NCI-H1092 (cell line): ENCODE measurements around the gene SPTB.

Experiments used
- DNase-seq: peaks from one replicate; lab custom pipeline; 2025; lab: John Stamatoyannopoulos, UW

The SPTB gene

DNA sequence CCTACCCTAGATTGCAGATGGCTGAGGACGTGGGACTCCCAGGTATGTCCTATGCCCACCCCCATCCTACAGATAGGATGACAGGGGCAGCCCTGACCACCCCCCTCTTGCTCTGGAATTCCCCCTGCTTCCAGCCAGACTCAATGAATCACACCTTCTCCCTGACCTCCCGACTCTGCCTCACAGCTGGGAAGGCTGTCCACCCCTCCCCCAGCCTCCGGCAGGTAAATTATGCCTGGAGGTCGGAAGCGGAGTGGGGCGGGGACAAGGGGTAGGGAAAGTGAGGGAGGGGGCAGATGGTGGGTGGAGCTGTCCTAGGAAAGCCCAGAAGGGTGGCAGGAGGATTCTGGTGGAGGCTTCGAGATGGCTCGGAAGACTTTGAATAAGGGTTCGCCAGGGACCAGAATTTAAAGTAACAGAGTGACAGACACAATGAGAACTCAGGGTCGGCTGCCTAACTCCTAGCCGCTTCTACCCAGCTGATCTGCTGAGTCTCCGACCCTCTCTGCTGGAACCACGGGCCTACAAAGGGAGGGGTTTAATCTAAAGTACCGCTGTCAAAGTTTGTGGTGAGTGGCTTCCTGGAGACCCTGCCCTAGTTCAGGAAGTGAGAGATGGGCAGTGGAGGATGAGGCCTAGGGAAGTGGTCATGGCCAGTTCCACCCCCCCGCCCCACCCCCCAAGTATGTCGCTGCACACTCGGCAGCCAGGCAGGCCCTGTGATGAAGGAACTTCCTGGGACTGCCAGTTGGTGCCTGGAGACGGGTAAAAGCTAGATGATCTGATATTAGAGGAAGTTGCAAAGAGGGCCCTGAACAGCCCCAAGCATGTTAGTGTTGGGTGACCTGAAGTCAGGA, 171.3 kb downstream of the SPTB start:
- DNase-seq, result no peak

DNA sequence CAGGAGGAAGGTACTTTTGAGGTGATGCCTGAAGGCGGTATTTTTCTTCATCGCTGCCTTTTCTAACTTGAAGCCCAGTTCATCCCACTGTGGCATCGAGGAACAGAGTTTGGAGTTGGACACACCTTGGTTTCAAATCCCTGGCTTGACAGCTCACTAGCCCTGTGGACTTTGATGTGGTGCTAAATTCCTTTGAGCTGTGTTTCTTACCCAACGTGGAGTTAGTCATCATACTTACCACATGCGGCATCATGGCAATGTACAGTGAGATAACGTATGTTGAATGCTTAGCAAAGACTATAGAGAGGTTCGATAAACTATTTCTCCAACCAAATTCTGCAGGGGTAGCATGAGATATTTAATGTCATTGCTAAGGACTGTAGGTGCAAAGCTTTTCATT, 172.0 kb downstream of the SPTB start:
- no peak for DNase-seq

DNA sequence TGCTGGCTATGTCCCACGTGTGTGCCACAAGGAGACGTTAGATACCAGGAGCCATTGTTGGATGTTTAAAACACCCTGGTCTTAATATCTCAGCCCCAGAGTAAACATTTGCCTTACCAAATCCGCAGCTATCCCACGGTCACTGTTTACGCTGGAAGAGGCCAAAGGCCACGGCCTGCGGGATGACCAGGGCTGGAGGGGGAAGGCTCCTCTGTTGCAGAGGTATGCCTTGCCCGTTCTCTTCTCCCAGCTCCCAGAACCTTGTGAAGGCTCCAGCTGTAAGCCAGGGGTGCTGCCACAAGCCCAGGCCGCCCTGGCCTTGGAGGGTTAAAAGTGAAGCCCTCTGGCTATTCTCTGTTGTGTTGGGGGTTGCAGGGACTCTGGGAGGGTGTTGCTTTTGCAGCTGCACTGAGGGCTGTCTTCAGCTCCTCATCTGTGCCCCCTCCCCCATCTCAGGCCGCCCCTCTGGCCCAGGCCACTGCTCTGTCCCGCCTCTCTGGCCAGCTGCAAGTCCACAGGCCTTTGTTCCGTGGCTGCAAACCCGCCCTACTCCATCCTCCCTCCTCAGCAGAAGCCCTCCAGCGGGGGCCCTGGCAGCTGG, 173.0 kb downstream of the SPTB start:
- DNase-seq, result no peak

DNA sequence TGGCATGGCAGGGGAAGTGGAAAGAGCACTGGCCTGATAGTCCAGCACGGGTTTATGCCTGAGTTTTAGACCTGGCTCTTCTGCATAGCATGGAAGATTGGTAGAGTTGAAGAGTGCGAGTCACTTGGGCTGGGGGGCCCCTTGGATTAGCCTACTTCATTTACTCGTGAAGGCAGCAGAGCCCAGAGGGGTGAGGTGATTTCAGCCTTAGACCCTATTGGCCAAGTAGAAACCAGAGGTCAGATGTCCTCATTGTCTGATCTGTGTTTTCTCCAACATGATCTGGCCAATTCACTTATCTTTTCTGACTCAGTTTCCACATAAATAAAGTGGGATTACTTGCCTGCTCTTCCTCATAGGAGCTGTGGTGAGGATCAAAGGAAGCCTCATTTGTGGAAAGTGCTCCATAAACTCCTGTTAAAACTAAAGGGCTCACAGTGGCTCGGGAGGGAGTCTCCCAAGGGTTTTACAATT, 173.6 kb downstream of the SPTB start:
- DNase-seq, result no peak

DNA sequence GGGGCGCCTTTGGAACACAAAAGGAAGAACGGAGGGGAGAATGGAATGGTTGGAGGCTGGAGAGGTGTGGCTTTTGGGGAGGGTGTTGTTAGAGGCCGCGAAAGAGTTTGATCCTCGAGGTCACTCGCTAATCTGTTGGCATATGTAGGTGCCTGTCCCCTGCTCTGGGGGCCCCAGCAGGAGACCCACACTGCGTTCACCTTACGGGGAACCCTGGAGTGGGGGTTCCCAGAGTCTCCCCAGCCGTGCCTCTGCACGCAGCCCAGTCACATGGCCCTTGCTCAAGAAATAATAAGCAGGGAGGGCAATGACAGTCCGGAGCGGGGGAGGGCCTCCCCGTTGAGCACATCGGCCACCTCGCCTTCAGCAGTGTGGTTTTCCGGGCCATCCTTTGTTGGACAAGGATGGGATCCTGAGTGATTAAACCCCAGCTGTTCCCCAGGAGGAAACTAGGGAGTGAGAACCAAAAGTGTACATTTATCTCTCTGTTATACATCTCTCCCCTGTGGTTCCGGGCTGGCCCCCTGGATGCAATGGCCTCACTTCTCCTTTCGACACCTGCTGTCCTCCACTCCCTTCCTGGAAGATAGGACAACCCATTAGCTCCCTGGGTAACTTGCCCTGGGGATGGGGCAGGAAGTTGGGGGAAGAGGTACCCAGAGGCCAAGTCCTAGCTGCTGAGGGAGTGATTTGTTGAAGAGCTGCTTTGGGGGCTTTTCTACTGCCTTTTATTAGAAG, 174.2 kb downstream of the SPTB start:
- no peak for DNase-seq

DNA sequence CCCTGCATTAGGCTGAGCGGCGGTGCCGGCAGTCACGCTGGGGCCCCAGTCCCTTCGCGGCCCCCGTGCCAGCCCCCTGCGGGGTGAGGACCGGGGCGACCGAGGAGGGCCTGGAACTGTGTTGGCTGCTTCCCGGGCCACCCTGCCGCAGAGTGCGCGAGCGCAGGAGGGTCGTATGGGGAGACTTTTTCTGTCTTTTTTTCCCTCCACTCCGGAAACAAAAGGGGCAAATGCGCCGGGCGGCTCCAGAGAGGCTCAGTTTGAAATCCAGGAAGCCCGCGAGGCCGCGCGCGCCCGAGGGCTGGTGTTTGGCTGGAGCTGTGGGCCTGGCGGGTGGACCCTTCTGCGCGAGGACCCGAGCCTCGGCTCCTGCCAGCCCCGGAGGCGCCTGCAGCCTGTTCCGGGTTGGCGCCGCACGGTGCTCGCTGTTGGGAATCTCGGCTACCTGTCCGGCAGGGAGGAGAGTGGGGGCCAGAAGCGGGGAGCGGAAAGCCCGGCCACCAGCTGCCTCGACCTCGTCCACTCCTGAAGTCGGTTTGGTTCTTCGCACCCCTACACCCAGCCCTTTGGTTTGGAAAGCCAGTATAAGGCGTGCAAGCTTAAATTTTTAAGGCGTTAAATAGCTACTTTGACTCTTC, 174.8 kb downstream of the SPTB start:
- DNase-seq, result no peak

DNA sequence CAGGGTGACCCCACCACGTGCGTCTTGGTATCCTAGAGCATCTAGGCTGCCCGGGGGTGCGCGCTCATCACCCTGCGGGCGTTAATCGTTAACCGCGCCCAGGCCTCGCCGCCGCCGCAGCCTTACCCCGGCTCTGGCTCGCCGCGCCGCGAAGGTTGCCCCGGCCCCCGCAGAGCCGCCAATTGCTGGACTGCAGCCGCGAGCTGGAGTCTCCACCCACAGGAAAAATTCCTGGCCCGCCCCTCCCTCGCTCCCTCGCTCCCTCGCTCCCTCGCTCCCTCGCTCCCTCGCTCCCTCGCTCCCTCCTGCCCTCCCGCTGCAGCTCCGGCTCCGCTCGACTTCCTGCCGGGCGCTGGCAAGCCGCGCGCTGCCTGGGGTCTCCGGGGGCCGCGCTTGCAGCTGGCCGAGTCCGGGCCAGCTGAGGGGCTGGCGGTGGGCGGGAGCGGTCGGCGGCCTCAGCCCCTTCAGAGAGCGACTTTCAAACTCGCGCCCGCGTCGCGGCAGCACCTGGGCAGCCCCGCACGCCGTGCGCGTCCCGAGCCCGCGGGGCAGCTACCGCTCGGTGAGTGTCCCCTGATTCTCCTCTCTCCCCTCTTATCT, 175.5 kb downstream of the SPTB start, which contains the start of gene PLEKHG3:
Gene PLEKHG3 (plus strand): TSS at position 282 of the 600 bp plus-strand sequence. CDS start 23,208 bp downstream, outside the sequence.
- peak; percentile 72 for DNase-seq

DNA sequence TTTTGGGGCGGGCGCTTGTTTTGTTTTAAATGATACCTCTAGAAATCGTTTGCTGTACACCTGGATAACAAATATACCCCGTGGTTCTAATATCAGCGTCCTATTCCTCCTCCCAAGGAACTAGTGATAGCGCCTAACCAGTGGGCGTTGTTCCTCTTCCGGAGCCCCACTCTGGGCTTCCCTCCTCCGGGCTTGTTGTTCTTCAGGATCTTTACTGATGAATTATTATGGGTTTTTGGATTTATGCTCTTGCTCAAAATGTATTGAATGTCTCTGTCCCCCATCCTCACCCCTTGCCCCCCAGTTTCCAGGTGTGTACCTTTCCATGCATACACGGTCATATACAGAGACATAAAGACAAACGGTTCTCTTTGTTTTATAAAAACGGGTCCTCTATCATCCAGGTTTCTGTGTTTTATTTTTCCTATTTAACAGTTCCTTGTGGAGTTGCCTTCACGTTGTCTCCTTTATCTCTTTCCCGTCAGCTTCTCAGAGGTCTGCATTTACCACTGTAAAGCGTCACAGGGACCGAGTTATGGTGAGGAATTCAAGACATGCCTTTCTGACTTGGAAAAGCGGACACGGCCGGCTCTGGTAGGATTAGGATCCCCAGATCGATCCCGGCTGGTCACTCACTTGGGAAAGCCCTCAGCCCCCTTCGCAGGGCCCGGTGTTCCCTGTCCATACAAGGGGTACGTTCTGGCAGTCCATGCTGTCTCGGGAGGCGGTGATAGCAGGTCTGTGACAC, 176.1 kb downstream of the SPTB start:
- DNase-seq, result no peak

DNA sequence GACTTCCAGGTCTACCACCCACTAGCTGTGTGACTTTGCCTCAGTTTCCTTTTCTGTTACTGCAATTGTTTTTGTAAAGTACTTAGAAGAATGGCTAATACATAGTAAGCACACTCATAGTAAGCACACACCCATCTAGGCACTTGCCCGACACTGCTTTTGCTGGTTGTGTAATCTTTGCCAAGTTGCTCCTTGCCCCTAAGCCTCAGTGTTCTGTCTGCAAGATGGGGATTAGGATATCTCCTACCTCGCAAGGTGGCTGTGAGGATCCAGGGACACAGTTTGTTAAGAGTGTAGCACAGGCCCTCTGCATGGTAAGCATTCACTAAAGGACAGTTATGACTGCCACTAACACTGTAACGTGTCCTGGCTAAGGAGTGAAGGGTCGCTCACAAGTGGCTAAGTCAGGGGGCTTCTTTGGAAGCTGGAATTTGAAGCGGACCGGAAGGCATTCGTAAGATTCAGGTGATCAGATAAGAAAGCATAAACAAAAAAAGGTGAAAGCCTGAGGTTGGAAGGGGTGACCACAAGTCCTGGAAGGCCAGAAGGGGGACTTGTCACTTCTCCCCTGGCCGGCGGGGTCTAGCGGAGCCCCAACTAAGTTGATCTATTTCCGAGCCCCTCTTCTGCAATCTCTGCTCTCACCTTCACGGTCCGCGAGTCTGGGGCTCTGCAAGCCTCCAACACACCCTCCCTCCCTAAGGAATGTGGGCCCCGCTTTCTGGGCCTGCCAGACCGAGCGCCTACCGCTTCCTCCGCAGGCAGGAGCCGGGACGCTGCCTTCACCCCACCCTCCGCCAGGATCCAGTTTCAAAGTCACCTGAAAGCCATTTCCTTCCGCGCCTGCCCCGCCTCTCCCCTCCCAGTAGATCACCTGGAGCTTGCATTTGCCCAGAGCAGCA, 177.0 kb downstream of the SPTB start:
- DNase-seq, result no peak

DNA sequence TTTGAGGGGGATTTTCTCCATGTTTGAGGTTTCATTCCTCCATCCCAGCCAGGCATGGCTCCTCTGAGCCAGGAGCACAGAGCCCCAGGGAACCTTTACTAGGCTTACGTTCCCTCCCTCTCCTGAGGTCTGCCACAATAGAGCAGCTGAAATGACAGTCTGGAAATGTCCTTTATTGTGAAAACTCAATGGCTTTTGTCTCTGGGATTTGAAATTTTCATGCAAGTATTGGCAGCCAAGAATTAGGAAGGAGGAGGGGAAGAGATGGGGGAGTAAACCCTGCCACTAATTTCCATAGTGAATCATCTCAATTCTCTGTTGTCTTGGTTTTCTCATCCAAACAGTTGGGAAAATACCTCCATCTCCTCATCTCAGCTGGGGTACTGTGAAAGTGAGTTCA, 178.0 kb downstream of the SPTB start:
- DNase-seq, result no peak

DNA sequence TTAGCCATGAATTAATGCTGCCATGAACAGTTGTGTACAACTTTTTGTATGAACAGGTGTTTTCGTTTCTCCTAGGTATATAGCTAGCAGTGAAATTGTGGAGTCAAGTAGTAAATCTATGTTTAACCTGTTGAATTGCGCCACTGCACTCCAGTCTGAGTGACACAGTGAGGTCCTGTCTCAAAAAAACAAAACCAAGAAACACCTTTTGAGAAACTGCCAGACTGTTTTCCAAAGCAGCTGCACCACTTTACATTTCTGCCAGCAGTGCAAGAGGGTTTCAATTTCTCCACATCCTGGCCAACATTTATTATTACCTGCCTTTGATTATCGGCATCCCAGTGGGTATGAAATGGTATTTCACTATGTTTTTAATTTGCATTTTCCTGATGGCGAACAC, 178.8 kb downstream of the SPTB start:
- DNase-seq, result no peak

DNA sequence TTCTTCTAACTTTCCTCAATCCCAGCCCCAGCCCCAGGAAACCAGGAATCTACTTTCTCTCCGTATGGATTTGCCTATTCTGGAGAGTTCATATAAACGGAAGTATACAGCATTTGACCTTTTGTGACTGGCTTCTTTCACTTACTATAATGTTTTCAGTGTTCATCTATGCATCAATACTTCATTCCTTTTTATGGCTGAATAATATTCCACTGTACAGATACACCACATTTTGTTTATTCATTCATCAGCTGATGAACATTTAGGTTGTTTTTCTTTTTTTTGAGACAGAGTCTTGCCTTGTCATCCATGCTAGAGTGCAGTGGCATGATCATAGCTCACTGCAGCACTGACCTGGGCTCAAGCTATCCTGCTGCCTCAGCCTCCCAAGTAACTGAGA, 179.4 kb downstream of the SPTB start:
- no peak for DNase-seq

DNA sequence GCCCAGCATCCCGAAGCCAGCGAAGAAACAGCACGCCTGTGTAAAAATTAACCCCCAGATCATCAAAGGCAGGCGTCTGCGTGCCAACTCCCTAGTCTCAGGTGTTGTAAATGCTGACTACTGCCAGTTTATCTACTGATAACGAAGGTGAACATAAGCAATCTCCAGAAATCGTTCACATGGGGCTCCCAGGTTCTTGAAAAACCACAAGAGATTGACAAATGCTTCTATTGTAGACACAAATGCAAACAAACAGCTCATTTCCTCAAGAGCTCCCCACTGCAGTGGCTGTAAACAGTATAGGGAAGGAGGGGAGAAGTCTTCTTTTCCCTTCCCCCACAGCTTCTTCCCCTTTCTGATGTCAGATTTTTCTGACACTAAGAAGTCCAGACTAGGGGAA, 180.8 kb downstream of the SPTB start:
- no peak for DNase-seq

DNA sequence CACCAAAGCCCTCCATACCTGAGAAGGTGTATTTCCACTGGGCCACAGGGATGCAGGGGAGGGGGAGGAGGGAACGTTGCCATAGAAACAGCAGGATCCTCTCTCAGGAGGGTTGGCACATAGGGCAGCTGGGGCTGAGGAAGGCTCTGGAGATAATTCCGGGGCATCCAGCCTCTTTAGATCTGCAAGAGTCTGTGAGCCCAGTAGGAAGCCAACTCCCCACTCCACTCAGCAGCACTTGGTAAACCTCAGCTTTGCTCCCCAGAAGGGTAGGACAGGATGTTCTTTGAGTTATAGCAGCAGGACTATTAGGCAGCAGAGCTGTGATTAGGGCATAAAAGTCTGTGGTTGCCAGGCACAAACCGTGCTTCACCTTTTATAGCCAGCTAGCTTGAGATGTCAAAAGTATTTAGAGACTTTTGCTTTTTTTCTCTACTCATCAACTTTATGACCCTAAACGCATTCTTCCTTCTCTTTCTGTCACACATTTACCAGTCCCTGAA, 183.3 kb downstream of the SPTB start:
- DNase-seq, result no peak
